MG63 (cell line): Measurements from ENCODE around the gene ZC3H7B. TPM values are rescaled to one million over a fixed set of nuclear protein-coding genes. Genes with fewer than 3 reads are reported as not detected.

Experiments used
- DNase-seq: peaks from one replicate; pipeline ENCODE4 v3.0.0-alpha.2; 2020
- H3K27me3 ChIP-seq: fragments of 250-450 bp; sonication (Bioruptor Pico); 2 replicates; pipeline ENCODE4 v1.5.1; 2020; ENCODE audit warnings: mild to moderate bottlenecking, moderate library complexity
- H3K36me3 ChIP-seq: fragments of 250-450 bp; sonication (Bioruptor Pico); 2 replicates; pipeline ENCODE4 v1.5.1; 2020; ENCODE audit warnings: mild to moderate bottlenecking, moderate library complexity
- H3K4me3 ChIP-seq: fragments of 250-450 bp; sonication (Bioruptor Pico); 2 replicates; pipeline ENCODE4 v1.5.1; 2020; ENCODE audit warnings: mild to moderate bottlenecking, moderate library complexity
- H3K9me3 ChIP-seq: fragments of 250-450 bp; sonication (Bioruptor Pico); 2 replicates; pipeline ENCODE4 v1.5.1; 2020; ENCODE audit warnings: mild to moderate bottlenecking, moderate library complexity
- total RNA-seq: library from RNA; depleted of rRNA; stranded (reverse); fragments of >200 nt; shearing (Covaris generic); gene quantifications from 2 replicates; pipeline ENCODE4 v1.2.3, GENCODE V29; 2014; ENCODE audit warnings: low replicate concordance; rRNA removed

ZC3H7B gene
- total RNA-seq, 1 experiment from 2014 or later = 43.0 TPM

DNA sequence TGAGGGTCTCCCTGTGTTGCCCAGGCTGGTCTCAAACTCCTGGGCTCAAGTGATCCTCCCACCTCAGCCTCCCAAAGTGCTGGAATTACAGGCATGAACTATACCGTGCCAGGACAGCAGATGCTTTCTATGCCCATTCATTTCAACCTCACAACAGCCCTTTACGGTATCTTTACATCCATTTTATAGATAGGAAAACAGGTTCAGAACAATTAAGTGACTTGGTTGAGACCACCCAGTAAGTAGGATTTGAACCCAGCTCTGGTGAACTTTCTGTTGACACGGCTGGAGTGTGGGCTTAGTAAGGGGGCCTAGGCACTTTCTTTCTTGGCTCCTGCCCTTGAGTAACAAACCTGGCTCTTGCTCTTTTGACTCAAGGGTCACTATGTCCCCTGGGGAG, 106.1 kb downstream of the ZC3H7B start:
- Histone ChIP-seq H3K27me3 (no peaks in the 10 kb centered on the region), H3K4me3 (no peak overlapping the region), H3K36me3 (no peaks in the 10 kb centered on the region), H3K9me3 (no peaks in the 10 kb centered on the region)
- DNase-seq = no peak

DNA sequence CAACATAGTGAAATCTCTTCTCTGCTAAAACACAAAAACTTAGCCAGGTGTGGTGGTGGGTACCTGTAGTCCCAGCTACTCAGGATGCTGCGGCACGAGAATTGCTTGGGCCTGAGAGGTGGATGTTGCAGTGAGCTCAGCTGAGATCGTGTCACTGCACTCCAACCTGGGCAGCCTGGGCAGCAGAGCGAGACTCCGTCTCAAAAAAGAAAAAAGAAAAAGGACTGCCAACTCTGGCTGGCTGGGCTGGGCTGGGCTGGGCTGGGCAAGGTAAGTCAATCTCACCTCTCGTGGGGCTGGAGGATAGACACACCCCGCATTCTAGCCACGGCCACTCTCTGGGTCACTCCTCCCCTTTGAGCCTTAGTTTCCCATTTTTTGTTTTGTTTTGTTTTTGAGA, 107.3 kb downstream of the ZC3H7B start:
- Histone ChIP-seq H3K36me3 (no peaks in the 10 kb centered on the region), H3K27me3 (no peaks in the 10 kb centered on the region), H3K4me3 (no peak overlapping the region), H3K9me3 (no peaks in the 10 kb centered on the region)
- DNase-seq = no peak

Other genes starting within 250 kb of the ZC3H7B start
- gene EP300, start 208.9 kb upstream of the ZC3H7B start, total RNA-seq = 10.9 and 11.0 TPM in 2 replicates
- 17.4 and 30.3 TPM in 2 replicates for gene L3MBTL2, start 96.2 kb upstream of the ZC3H7B start, total RNA-seq
- not detected in 2 replicates for gene CHADL, start 60.6 kb upstream of the ZC3H7B start, total RNA-seq
- 159 and 226 TPM in 2 replicates for gene RANGAP1, start 15.3 kb upstream of the ZC3H7B start, total RNA-seq
- 6.1 and 6.4 TPM in 2 replicates for gene TEF, start 80.4 kb downstream of the ZC3H7B start, total RNA-seq
- 26.2 and 36.0 TPM in 2 replicates for gene TOB2, start 145.3 kb downstream of the ZC3H7B start, total RNA-seq
- 101 and 111 TPM in 2 replicates for gene PHF5A, start 167.2 kb downstream of the ZC3H7B start, total RNA-seq
- 53.2 and 90.1 TPM in 2 replicates for gene ACO2, start 167.6 kb downstream of the ZC3H7B start, total RNA-seq
- gene POLR3H, start 242.9 kb downstream of the ZC3H7B start, total RNA-seq = 47.2 and 53.1 TPM in 2 replicates